NT2/D1 (cell line): ENCODE data around the gene OSR1.
"Not testable (repeated sequence)": the region's sequence is repeated elsewhere in the genome, so short reads cannot be mapped to it uniquely, and the experiment has no call there.

ENCODE experiments used
- DNase-seq: peaks from one replicate; pipeline ENCODE4 v3.0.0-alpha.2; 2011; ENCODE audit warnings: low read depth, low spot score
- H3K27me3 ChIP-seq: 2 replicates; pipeline ENCODE4 v1.6.0; 2011; ENCODE audit warnings: mild to moderate bottlenecking; ENCODE audit not compliant: insufficient read length, insufficient read depth
- H3K36me3 ChIP-seq: 2 replicates; pipeline ENCODE4 v1.6.1; 2011; ENCODE audit warnings: mild to moderate bottlenecking, low read length, mixed read lengths; ENCODE audit not compliant: insufficient read depth, insufficient read length
- H3K4me1 ChIP-seq: 2 replicates; pipeline ENCODE4 v1.5.1; 2011; ENCODE audit not compliant: insufficient read depth, insufficient read length
- H3K4me3 ChIP-seq: 2 replicates; pipeline ENCODE4 v1.5.1; 2011; ENCODE audit warnings: low read depth; ENCODE audit not compliant: insufficient read length
- H3K9ac ChIP-seq: 2 replicates; pipeline ENCODE4 v1.6.0; 2011; ENCODE audit warnings: low read depth; ENCODE audit not compliant: insufficient read length
- H3K9me3 ChIP-seq: 2 replicates; pipeline ENCODE4 v1.5.1; 2011; ENCODE audit warnings: mild to moderate bottlenecking, low read length; ENCODE audit not compliant: insufficient read depth
- SUZ12 ChIP-seq: IDR thresholded peaks from 2 replicates; pipeline ENCODE4 v1.6.1; 2011; ENCODE audit not compliant: insufficient read length, insufficient read depth; ENCODE audit errors: extremely low read depth
- YY1 ChIP-seq: IDR thresholded peaks from 2 replicates; pipeline ENCODE4 v1.6.1; 2011; ENCODE audit not compliant: insufficient read length, insufficient read depth
- ZNF274 ChIP-seq: IDR thresholded peaks from 2 replicates; pipeline ENCODE4 v1.6.1; 2011; ENCODE audit warnings: mild to moderate bottlenecking, low read depth, low read length

The OSR1 gene

GRCh38 chr2:19312949-19313348 is 45.5 kb downstream of the OSR1 start:
- H3K4me1 ChIP-seq, result no peaks in the 10 kb centered on the region
- no peaks in the 10 kb centered on the region; the same call in 1 of the 2 replicates for H3K9me3 ChIP-seq
- H3K4me3 ChIP-seq, result no peak overlapping the region
- H3K9ac ChIP-seq, result no peak overlapping the region
- peak; percentile 2 for DNase-seq
- no peaks in the 10 kb centered on the region for H3K27me3 ChIP-seq
- no peaks in the 10 kb centered on the region for H3K36me3 ChIP-seq
- TF ChIP-seq SUZ12 (no peak), ZNF274 (no peak), YY1 (no peak)

- H3K9ac ChIP-seq, H3K27me3 ChIP-seq, H3K36me3 ChIP-seq, H3K4me3 ChIP-seq, H3K4me1 ChIP-seq, DNase-seq: not testable (repeated sequence)
- H3K9me3 ChIP-seq, result peaks cover 12% of the 10 kb centered on the region; the same call in 1 of the 2 replicates
These were observed 52.4 kb downstream of the OSR1 start for GRCh38 chr2:19306065-19306464.

- H3K4me3 ChIP-seq, result peak overlapping the region; percentile 21
- not testable (repeated sequence) for H3K9ac ChIP-seq, H3K4me1 ChIP-seq, H3K36me3 ChIP-seq, H3K27me3 ChIP-seq
- peak; percentile 11 for DNase-seq
- peaks cover 12% of the 10 kb centered on the region; the same call in 1 of the 2 replicates for H3K9me3 ChIP-seq
These were observed 52.9 kb downstream of the OSR1 start for GRCh38 chr2:19305400-19306055.

- Histone ChIP-seq H3K4me3 (no peak overlapping the region), H3K9ac (no peak overlapping the region), H3K36me3 (no peaks in the 10 kb centered on the region), H3K9me3 (peaks cover 12% of the 10 kb centered on the region; the same call in 1 of the 2 replicates), H3K4me1 (no peaks in the 10 kb centered on the region), H3K27me3 (no peaks in the 10 kb centered on the region)
- no peak for TF ChIP-seq YY1
- TF ChIP-seq ZNF274, result no peak
- no peak for TF ChIP-seq SUZ12
- no peak for DNase-seq
These were observed 56.7 kb downstream of the OSR1 start for GRCh38 chr2:19301706-19302105.
